ENCODE results near the gene IL32.

DNA sequence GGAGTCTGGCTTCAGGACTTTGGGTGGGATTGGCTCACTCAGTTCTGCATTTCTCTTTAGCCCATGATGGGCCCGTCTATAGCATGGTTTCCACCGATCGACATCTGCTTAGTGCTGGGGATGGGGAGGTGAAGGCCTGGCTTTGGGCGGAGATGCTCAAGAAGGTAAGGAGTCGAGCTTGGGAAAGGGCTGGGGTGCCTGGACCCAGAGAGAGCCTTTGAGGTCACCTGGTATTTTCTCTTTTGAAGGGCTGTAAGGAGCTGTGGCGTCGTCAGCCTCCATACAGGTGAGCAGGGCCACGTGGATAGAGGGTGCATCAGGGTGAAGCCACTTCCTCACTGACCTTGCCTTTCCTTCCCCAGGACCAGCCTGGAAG lies 39.4 kb upstream of the IL32 start:
- TF ChIP-seq, protein P1, sequence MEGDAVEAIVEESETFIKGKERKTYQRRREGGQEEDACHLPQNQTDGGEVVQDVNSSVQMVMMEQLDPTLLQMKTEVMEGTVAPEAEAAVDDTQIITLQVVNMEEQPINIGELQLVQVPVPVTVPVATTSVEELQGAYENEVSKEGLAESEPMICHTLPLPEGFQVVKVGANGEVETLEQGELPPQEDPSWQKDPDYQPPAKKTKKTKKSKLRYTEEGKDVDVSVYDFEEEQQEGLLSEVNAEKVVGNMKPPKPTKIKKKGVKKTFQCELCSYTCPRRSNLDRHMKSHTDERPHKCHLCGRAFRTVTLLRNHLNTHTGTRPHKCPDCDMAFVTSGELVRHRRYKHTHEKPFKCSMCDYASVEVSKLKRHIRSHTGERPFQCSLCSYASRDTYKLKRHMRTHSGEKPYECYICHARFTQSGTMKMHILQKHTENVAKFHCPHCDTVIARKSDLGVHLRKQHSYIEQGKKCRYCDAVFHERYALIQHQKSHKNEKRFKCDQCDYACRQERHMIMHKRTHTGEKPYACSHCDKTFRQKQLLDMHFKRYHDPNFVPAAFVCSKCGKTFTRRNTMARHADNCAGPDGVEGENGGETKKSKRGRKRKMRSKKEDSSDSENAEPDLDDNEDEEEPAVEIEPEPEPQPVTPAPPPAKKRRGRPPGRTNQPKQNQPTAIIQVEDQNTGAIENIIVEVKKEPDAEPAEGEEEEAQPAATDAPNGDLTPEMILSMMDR (IDR thresholded peaks at IDR 0.05) = no peak
- no peak for TF ChIP-seq POLR2A (IDR thresholded peaks at IDR 0.05)
